GM19023 (cell line): ENCODE data around the gene EXOSC5.
"Not testable (repeated sequence)": the region's sequence is repeated elsewhere in the genome, so short reads cannot be mapped to it uniquely, and the experiment has no call there.

Experiments
- ATAC-seq: cut with Tn5 transposase; IDR thresholded peaks from one replicate; pipeline ENCODE4 v1.9.1; 2021; ENCODE audit warnings: mild to moderate bottlenecking, moderate library complexity; ENCODE audit not compliant: unreplicated experiment

EXOSC5 gene

GRCh38 chr19:41397086-41398049, at the start of gene EXOSC5, which contains the start of gene BCKDHA:
TSS of gene EXOSC5 (minus strand) at chr19:41397359. CDS start at chr19:41397328, 31 bp downstream.
TSS of gene BCKDHA (plus strand) at chr19:41397818. CDS start at chr19:41397828, 10 bp downstream.
- peak; percentile 88 for ATAC-seq

DNA sequence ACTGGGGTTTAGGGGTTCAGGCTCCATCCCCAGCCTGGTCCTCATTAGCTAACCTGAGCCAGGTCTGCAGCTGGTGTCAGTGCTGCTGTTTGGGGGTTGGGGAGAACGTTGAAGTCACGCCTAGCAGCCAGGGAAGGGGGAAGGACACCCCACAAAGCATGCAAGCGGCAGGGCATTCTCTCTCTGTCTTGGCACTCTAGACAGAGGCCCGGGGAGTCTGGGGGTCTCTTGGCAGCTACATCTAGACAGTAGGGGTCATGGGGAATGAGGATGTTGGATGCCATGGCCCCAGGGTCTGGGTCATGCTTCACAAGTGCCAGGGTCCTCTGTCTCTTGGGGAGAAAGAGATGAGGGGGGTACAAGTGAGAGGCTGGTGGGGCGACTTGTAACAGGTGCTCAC, 48.4 kb upstream of the EXOSC5 start:
- no peak for ATAC-seq

DNA sequence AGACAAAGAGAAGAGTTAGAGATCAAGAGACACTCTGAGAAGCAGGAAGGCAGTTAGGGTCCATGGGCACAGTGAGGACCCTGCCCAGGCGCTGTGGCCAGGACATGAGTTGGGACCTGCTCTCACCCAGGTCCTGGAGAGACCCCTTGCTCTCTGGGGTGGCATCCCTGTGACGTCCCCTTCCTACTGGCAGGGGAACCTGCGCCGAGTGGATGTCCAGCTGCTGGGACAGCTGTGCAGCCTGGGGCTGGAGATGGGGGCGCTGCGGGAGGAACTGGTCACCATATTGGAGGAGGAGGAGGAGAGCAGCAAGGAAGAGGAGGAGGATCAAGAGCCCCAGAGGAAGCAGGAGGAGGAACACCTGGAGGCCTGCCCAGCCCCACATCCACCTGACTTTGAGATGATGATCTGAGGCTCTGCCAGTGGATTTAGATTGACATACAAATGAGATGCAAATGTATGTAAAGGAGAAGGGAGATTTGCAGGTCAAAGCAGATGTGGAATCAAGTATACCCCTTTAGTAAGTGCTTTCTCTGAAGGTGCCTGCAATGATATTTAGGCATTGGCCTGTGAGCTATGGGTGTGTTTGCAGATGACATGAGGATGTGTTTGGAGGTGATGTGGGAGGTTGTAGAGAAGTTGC, 46.8 kb upstream of the EXOSC5 start:
- no peak for ATAC-seq

DNA sequence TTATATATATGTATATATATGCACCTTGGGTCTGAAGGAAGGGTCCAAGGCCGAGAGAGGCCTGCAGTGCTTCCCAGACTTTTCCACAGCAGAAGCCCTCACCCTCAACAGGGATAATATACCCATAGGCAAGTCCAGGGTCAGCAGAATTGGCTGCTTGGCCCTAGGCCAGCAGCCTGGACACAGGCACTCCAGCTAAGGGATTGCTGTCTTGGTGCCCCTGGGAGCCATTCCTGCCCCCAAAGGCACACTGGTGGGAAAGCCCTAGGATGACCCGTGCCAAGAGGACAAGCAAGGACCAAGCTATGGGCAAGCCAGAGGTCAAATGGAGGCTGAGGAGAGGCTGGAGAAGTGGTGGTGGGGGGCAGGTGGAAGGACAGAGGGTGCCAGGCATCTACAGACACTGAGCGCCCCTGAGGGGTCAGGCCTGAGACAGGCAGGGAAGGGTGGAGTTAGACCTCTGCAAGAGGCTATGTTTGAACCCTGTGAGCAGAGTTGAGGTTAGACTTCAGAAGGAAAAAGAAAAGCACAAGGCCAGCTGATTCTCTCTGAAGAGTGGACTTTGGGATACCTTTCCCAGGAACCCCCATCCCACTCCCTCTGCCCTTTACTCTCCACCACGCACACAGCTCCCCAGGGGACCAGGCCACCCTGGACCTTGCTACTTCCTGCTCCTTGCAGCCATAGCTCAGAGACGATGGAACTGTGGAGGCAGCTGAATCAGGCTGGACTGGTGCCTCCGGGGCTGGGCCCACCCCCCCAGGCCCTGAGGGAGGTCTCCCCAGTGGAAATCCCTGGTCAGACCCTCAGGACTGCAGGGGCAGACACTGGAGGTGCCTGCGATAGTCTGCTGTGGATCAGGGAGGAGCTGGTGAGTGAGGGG, 45.6 kb upstream of the EXOSC5 start, which contains the start of gene ERICH4:
Gene ERICH4 (plus strand): TSS at position 684 of the 883 bp plus-strand sequence. CDS start 14 bp downstream, at position 698.
- ATAC-seq, result no peak

- no peak for ATAC-seq
These were observed 44.3 kb upstream of the EXOSC5 start for GRCh38 chr19:41441321-41441945.

DNA sequence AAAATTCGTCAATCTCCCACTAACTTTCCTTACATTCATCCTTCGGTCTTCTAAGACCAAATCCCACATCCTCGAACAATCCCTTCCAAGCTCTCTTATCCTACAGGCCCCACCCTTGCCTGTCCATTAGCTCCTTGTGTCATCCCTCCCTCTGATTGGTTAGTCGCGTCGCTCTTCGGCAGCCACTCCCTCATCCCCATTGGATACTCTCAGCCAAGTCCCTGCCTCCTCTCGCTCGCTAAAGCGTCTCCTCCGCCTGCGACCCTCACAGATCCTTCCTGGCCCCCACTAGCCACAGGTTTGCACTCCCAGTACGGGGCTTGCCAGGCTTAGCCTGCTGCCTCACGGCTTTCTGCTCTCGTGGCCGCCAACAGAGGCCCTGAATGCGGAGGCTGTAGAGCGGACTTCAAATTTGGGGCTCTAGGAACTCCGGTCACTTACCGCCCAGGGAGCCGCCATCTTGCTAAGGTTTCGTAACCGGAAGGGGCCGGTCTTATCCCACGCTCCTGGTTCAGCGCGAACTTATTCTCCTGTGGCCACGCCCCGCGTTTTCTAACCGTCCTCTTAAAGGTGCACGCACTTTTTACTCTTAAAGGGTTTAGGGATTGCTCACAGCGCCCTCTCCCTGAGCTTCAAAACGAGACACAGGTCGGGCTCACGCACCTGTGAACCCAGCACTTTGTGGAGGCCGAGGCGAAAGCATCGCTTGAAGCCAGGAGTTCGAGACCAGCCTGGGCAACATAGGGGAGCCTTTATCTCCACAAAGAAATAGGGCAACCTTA, 42.5 kb upstream of the EXOSC5 start, which contains the start of gene DMAC2:
Gene DMAC2 (minus strand): TSS at position 472 of the 782 bp plus-strand sequence. CDS start 13 bp downstream, at position 459.
- ATAC-seq, result peak; percentile 86

GRCh38 chr19:41437944-41438574, 40.9 kb upstream of the EXOSC5 start:
- ATAC-seq, result no peak

GRCh38 chr19:41436674-41436951, 39.5 kb upstream of the EXOSC5 start:
- no peak for ATAC-seq

DNA sequence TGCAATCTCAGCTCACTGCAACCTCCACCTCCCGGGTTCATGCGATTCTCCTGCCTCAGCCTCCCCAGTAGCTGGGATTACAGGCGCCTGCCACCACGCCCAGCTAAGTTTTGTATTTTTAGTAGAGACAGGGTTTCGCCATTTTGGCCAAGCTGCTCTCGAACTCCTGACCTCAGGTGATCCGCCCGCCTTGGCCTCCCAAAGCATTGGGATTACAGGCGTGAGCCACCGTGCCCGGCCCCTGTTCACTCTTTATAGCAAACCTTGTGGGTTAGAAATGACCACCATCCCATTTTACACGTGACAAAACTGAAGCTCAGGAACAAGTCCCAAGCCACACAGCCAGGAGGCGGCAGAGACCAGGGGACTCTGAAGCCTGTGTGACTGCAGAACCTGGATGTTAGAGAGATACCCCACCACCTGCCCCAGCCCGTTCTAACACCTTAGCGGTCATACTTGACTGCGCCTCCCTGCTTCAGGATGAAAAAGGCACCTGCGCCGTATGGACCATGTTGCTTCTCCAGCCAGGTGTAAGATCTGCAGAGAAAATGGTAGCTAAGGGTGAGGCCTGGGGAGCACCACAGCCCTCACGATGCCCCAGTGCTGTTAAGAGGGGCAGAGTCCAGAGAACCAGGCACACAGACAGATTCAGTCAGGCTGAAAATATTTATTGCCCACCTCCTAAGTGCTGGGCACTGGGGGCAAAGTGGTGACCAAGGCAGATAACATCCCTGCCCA, 38.9 kb upstream of the EXOSC5 start:
- no peak for ATAC-seq

DNA sequence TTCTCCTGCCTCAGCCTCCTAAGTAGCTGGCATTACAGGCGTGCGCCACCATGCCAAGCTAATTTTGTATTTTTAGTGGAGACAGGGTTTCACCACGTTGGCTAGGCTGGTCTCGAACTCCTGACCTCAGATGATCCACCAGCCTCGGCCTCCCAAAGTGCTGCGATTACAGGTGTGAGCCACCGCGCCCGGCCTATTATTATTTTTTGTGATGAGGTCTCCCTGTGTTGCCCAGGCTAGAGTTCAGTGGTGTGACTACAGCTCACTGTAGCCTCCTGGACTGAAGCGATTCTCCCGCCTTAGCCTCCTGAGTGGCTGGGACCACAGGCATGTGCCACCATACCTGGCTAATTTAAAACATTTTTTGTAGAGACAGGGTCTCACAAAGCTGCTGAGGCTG, 38.2 kb upstream of the EXOSC5 start:
- ATAC-seq, result not testable (repeated sequence)

- no peak for ATAC-seq
These were observed 37.3 kb upstream of the EXOSC5 start for GRCh38 chr19:41434450-41434849.

- ATAC-seq, result no peak
These were observed 36.0 kb upstream of the EXOSC5 start for GRCh38 chr19:41433171-41433570.

- no peak for ATAC-seq
These were observed 34.5 kb upstream of the EXOSC5 start for GRCh38 chr19:41431426-41432386.

- ATAC-seq, result no peak
These were observed 33.8 kb upstream of the EXOSC5 start for GRCh38 chr19:41430922-41431321.

DNA sequence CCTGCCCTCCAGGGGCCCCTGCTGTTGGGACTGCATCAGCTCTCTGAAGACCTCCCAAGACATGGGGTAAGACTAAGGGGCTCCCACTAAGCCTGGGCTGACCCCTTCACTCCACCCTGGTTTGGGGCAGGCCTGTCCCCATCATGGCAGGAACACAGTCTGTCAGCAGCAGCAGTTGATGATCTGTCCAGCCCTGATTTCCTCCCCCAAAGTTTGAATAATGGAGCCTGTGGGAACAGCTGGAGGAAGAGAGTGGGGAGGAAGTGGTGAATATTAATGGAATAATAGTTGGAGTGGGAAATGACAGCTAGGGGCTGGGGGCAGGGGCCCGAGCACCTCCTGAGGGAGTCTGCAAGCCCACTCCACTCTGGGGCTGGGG, 31.3 kb upstream of the EXOSC5 start:
- no peak for ATAC-seq

DNA sequence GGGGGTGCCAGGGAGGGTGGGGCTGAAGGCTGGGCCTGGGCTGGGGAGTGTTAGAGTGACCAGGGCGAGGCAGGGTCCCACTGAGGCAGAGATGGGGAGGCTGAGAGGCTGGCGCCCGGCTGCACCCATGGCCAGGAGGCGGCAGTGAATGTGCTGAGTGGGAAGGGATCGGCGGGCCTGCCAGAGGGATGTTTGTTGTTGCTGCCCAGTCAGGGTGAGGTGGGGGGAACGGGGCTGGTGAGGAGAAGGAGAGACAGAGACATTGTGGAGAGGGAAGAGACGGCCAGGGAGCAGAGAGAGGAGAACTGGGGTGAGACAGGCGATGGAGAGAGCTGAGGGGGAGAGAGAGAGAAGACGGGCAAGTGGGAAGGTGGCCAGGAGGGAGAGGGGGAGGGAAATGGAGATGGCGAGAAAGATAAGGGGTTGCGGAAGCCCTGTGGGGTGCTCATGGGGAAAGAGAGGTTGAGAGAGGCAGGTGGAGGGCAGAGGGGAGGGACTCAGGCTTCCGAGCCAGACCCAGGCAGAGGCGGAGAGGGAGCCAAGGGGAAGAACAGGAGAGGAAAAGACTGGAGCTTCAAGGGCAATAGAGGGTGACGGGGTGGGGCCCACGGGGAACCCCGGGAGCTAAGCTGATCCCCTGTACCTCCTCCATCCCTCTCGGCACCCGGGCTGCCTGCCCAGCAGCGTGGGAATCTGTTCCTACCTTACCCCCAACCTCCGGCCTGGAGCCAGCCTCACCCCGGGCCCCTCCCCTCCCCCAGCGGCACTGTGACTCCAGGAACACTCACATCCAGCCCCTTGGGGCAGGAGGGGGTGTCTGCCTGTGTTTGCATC, 30.7 kb upstream of the EXOSC5 start:
- ATAC-seq, result no peak
